ENCODE data around the gene MZF1. TPM values are rescaled to one million over a fixed set of nuclear protein-coding genes. Genes with fewer than 3 reads are reported as not detected.

The MZF1 gene
- total and polyA plus RNA-seq, 2 donors (not counting 3 experiments of a cell fraction or from before 2014, with no cell fraction given) = 26.4 to 30.8 TPM

DNA sequence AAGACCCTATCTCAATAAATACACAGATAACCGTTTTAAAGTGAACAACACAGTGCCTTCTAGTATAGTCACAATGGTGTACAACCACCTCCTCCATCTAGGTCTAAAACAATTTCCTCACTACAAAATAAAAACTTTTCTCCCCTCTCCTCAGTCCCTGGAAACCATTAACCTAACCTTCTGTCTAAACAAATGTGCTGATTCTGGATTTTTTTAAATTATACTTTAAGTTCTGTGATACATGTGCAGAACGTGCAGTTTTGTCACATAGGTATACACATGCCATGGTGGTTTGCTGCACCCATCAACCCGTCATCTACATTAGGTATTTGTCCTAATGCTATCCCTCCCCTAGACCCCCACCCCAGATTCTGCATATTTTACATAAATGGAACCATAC, 43.7 kb downstream of the MZF1 start:
- POLR2A ChIA-PET = no interaction called here
- no peak overlapping the region for H3K4me3 ChIP-seq (replicated peaks in 1 of 3; ENCODE audit: insufficient read depth in 1 of 3, low read depth in 1 of 3, low read length in 3 of 3)

More for the DNA sequence above, 43.7 kb downstream of the MZF1 start:
- Histone ChIP-seq H3K9me1 (replicated peaks; ENCODE audit: control insufficient read depth, extremely low read depth, insufficient read depth, low read length) (no peaks in the 10 kb centered on the region), H4K20me1 (replicated peaks; ENCODE audit: control insufficient read depth, extremely low read depth, insufficient read depth, low read length) (no peaks in the 10 kb centered on the region), H3K79me2 (ENCODE audit: control insufficient read depth, insufficient read depth, low read length) (no peaks in the 10 kb centered on the region), H2AFZ (ENCODE audit: low read depth, low read length) (no peak overlapping the region), H3K27me3 (ENCODE audit: control insufficient read depth in 2 of 2, insufficient read depth in 2 of 2, low read length in 2 of 2) (peaks cover 11 to 19% of the 10 kb centered on the region in 2 experiments), H3K36me3 (ENCODE audit: control insufficient read depth in 2 of 2, extremely low read depth in 1 of 2, insufficient read depth in 2 of 2, low read length in 2 of 2) (no peaks in the 10 kb centered on the region), H3K9me3 (replicated peaks; ENCODE audit: control insufficient read depth, insufficient read depth, low read length) (no peaks in the 10 kb centered on the region), H3K27ac (ENCODE audit: insufficient read depth, low read depth, low read length) (no peak overlapping the region), H3K4me2 (ENCODE audit: insufficient read depth, low read length) (no peak overlapping the region), H3K4me1 (ENCODE audit: control insufficient read depth, extremely low read depth, insufficient read depth, low read length) (no peaks in the 10 kb centered on the region), H3K9ac (replicated peaks; ENCODE audit: extremely low read depth, insufficient read depth, low read length) (no peak overlapping the region)
- FAIRE-seq = no peak
- intact Hi-C loops (cut with micrococcal nuclease) (no loop called here), dilution Hi-C loops (cut with MboI; ENCODE audit: extremely low pct_ligation_motif_present, low sequenced_read_pairs) (no loop called here)
- no peak for DNase-seq (ENCODE audit: low read depth, low spot score)
- BruUV-seq (replicated peaks) = no TSS peak
- CTCF ChIA-PET = interaction anchor here (1.6 to 2.0 kb wide), 2 partner anchors 10 to 15 kb away, joined by 5 to 8 read pairs; partner anchors contain the start of gene ZBTB45
- TF ChIP-seq MYC (IDR thresholded peaks at IDR 0.05; ENCODE audit: low read depth, low read length) = no peak
- no peak for TF ChIP-seq POLR2A (IDR thresholded peaks at IDR 0.05; ENCODE audit: low read depth, low read length)
- no peak for TF ChIP-seq GATA2 (IDR thresholded peaks at IDR 0.05; ENCODE audit: insufficient read depth, insufficient read length, low read depth, low read length)
- no peak for TF ChIP-seq FOS (IDR thresholded peaks at IDR 0.05; ENCODE audit: borderline replicate concordance, insufficient read depth, low read length)
- no peak for TF ChIP-seq EZH2 (IDR thresholded peaks at IDR 0.05; ENCODE audit: borderline replicate concordance, low read depth, low read length, severe bottlenecking)
- TF ChIP-seq, protein P1, sequence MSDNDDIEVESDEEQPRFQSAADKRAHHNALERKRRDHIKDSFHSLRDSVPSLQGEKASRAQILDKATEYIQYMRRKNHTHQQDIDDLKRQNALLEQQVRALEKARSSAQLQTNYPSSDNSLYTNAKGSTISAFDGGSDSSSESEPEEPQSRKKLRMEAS (IDR thresholded peaks at IDR 0.05; ENCODE audit: insufficient read depth, insufficient read length) = no peak
- no peak for TF ChIP-seq JUN (IDR thresholded peaks at IDR 0.05; ENCODE audit: borderline replicate concordance, insufficient read depth, insufficient read length, low read depth)
- no peak for TF ChIP-seq POLR2AphosphoS5 (IDR thresholded peaks at IDR 0.05; ENCODE audit: insufficient read depth, low read depth, low read length)
- TF ChIP-seq, protein P2, sequence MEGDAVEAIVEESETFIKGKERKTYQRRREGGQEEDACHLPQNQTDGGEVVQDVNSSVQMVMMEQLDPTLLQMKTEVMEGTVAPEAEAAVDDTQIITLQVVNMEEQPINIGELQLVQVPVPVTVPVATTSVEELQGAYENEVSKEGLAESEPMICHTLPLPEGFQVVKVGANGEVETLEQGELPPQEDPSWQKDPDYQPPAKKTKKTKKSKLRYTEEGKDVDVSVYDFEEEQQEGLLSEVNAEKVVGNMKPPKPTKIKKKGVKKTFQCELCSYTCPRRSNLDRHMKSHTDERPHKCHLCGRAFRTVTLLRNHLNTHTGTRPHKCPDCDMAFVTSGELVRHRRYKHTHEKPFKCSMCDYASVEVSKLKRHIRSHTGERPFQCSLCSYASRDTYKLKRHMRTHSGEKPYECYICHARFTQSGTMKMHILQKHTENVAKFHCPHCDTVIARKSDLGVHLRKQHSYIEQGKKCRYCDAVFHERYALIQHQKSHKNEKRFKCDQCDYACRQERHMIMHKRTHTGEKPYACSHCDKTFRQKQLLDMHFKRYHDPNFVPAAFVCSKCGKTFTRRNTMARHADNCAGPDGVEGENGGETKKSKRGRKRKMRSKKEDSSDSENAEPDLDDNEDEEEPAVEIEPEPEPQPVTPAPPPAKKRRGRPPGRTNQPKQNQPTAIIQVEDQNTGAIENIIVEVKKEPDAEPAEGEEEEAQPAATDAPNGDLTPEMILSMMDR (IDR thresholded peaks at IDR 0.05; ENCODE audit: extremely low read depth in 1 of 2, insufficient read depth in 1 of 2, low read depth in 1 of 2, low read length in 2 of 2) = no peak
